Thoracic aorta endothelial cell (primary cell): ENCODE results near the gene PRR3. TPM values are rescaled to one million over a fixed set of nuclear protein-coding genes. Genes with fewer than 3 reads are reported as not detected.

Source experiments
- small RNA-seq: library from RNA; depleted of rRNA; stranded (forward); fragments of <200 nt; gene quantifications from one replicate; pipeline ENCODE3, GENCODE V24; 2012
- total RNA-seq: library from RNA; depleted of rRNA; stranded (reverse); fragments of >200 nt; gene quantifications from 2 replicates; pipeline ENCODE4 v1.2.3, GENCODE V29; 2012

Gene PRR3, protein sequence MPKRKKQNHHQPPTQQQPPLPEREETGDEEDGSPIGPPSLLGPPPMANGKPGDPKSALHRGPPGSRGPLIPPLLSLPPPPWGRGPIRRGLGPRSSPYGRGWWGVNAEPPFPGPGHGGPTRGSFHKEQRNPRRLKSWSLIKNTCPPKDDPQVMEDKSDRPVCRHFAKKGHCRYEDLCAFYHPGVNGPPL
- total RNA-seq, result 9.3 and 10.2 TPM in 2 replicates

GRCh38 chr6:30556906-30557682 lies at the start of gene PRR3:
Gene PRR3, plus strand, starts transcription at chr6:30557295. Its CDS starts 50 bp downstream, at chr6:30557345.

GRCh38 chr6:30556066-30556905 lies 809 bp upstream of the PRR3 start, which contains the start of gene GNL1:
Gene GNL1, minus strand, starts transcription at chr6:30556489. Its CDS starts 286 bp downstream, at chr6:30556203.

DNA sequence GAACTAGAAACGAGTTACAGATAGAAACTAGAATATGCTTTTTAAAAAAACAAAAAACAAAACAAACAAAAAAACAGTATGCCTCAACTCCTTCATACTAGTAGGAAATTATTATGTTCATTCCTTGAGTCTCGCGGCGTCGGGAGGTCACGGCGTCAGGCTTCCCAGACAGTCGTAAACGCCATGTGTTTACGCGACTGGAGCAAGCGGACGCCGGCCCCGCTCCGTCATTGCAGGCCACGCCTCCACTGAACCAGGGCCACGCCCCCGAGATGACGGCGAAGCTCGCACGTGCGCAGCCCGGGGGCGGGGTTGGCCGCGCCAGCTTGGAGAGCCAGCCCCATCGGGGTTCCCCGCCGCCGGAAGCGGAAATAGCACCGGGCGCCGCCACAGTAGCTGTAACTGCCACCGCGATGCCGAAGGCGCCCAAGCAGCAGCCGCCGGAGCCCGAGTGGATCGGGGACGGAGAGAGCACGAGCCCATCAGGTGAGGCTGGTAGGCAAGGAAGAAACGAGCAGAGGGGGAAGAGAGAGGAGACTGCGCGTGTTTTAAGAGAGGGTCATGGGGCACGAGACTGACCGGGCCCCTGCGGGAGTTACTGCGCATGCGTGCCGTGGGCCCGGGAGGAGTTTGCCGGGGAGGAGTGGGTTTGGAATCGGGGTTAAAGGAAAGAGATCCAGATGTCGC lies 14.1 kb downstream of the PRR3 start, which contains the start of gene ABCF1:
Gene ABCF1, plus strand, starts transcription at position 368 of the 687 bp plus-strand sequence. Its CDS starts 46 bp downstream, at position 414.

Small RNA genes lying within 50 kb of the gene (small RNA-seq; reads per million reads assigned to genes)
- gene MIR877, result 0.28 reads per million

Other genes with a start within 250 kb of the PRR3 start
- 8.9 and 11.4 TPM in 2 replicates for gene TRIM39, start 230.4 kb upstream of the PRR3 start, total RNA-seq
- gene RPP21, start 212.1 kb upstream of the PRR3 start, total RNA-seq, result 24.9 and 25.4 TPM in 2 replicates
- 395 and 418 TPM in 2 replicates for gene HLA-E, start 67.8 kb upstream of the PRR3 start, total RNA-seq
- 37.1 and 42.9 TPM in 2 replicates for gene GNL1, start 806 bp upstream of the PRR3 start, total RNA-seq
- gene ABCF1, start 14.1 kb downstream of the PRR3 start, total RNA-seq, result 44.9 and 53.9 TPM in 2 replicates
- 54.2 and 58.6 TPM in 2 replicates for gene PPP1R10, start 59.9 kb downstream of the PRR3 start, total RNA-seq
- gene MRPS18B, start 60.5 kb downstream of the PRR3 start, total RNA-seq, result 54.4 and 71.4 TPM in 2 replicates
- 6.0 and 6.5 TPM in 2 replicates for gene ATAT1, start 69.6 kb downstream of the PRR3 start, total RNA-seq
- gene C6orf136, start 89.8 kb downstream of the PRR3 start, total RNA-seq, result 3.8 and 9.6 TPM in 2 replicates
- 35.5 and 38.6 TPM in 2 replicates for gene DHX16, start 115.7 kb downstream of the PRR3 start, total RNA-seq
- 76.3 and 96.5 TPM in 2 replicates for gene PPP1R18, start 129.3 kb downstream of the PRR3 start, total RNA-seq
- gene NRM, start 133.7 kb downstream of the PRR3 start, total RNA-seq, result 5.9 and 13.1 TPM in 2 replicates
- 12.0 and 18.2 TPM in 2 replicates for gene MDC1, start 160.0 kb downstream of the PRR3 start, total RNA-seq
- gene TUBB, start 163.1 kb downstream of the PRR3 start, total RNA-seq, result 774 and 1,036 TPM in 2 replicates
- 63.7 and 71.4 TPM in 2 replicates for gene FLOT1, start 185.4 kb downstream of the PRR3 start, total RNA-seq
- 113 and 169 TPM in 2 replicates for gene IER3, start 187.3 kb downstream of the PRR3 start, total RNA-seq